Erythroblast (primary cell): ENCODE data around the gene ISL2.

ENCODE experiments used
- GATA1 ChIP-seq: IDR thresholded peaks from 2 replicates; pipeline ENCODE4 v1.6.1; 2011; ENCODE audit warnings: low read depth, mild to moderate bottlenecking, control low read depth, low read length, moderate library complexity
- POLR2A ChIP-seq: IDR thresholded peaks from 2 replicates; pipeline ENCODE4 v1.6.1; 2011; ENCODE audit warnings: mild to moderate bottlenecking, low read length

- TF ChIP-seq POLR2A (no peak), GATA1 (no peak)
Measured at GRCh38 chr15:76347482-76348055, 11.0 kb downstream of the ISL2 start.
